Keratinocyte (primary cell): Measurements from ENCODE around the gene DNASE1.

Experiments used
- CTCF ChIP-seq, 3 experiments: IDR thresholded peaks in 1 of 3; conservative IDR thresholded peaks in 1 of 3; optimal IDR thresholded peaks in 1 of 3; 2 replicates in 2 of 3; 3 replicates in 1 of 3; pipeline versions ENCODE3 to v1.5.1; 2011; ENCODE audit warnings: low read length in 3 of 3, mild to moderate bottlenecking in 3 of 3, moderate library complexity in 2 of 3, control low read depth in 1 of 3, inconsistent platforms in 1 of 3; ENCODE audit not compliant: insufficient read depth in 2 of 3; ENCODE audit errors: extremely low read depth in 1 of 3
- EZH2 ChIP-seq: IDR thresholded peaks from one replicate; pipeline ENCODE4 v1.6.1; 2012; ENCODE audit warnings: inconsistent platforms, mild to moderate bottlenecking, low read length, moderate library complexity

DNA sequence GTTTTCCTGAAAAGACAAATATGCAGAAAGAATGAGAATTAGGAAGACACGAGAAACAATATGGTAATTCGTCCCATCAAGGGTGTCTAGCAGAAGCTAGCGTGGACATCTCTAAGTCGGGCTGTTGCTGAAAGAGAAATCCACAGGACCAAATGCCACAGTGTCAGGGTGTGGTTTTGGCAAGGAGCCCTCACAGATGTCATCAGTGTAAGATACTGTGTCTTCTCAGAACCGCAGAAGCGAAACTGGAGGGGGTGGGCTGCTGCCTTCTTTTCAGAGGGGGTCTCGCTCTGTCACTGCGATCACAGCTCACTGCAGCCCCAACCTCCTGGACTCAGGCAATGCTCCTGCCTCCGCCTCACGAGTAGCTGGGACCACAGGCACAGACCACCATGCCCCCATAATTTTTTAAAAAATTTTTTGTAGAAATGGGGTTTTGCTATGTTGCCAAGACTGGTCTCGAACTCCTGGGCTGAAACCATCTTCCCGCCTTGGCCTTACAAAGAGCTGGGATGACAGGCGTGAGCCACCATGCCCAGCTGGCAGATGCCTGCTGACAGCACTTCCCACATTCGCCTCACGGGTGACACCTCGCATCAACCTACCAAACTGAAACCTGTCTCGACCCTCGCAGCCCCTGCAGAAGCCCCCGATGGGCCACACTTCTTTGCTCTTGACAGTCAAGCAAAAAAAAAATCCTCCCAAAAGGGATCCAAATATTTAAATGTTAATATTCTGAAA is 36.7 kb downstream of the DNASE1 start:
- no peak for TF ChIP-seq CTCF (optimal IDR thresholded peaks at IDR 0.05 in 1 of 3, IDR thresholded peaks at IDR 0.05 in 1 of 3, conservative IDR thresholded peaks at IDR 0.05 in 1 of 3; ENCODE audit: extremely low read depth in 1 of 3, insufficient read depth in 2 of 3, low read length in 3 of 3)
- TF ChIP-seq EZH2 = no peak
